Measurements from ENCODE around the gene TRIM63. TPM values are rescaled to one million over a fixed set of nuclear protein-coding genes. Genes with fewer than 3 reads are reported as not detected.

Gene TRIM63
- total and polyA plus RNA-seq, 9 of the 15 experiments (the other 6 are each of a cell fraction or from before 2014, with no cell fraction given), result 0.08 to 0.57 (median 0.36) TPM

DNA sequence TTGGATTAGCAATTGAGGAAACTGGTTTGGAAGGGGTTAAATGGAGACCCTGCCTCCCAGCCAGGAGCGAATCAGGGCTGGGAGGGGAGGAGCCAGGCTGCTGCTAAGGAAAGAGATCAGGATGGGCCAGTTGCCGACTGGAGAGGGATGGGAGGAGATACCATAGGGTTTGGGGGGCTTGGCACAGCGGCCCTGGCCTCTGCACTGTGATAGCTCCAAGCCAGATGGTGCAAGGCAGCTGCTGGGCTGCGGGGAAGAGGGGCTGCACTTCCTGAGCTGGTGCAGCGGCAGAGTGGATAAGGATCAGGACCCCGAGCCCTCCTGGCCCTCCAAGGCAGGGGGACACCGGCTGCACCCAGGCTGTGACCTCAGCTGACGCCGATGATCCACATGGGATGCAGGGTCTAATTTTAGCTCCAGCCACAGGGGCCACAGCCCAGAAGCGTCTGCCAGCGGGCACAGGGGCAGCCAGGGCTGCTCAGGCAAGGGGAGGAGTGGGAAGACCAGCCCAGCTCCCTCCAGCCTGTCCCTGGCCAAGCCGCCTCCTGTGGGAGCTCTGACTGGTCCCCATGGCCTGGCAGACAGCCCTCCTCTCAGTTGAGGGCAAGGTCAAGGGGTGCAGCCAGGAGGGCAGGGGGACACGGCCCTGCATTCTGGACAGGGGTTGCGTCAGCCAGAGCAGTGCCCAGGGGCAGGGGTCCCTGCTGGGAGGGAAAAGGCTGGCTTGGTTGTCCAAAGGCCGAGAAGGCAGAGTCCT is 45.6 kb downstream of the TRIM63 start, which contains the start of gene EXTL1:
Gene EXTL1 (plus strand): TSS at position 129 of the 757 bp plus-strand sequence. CDS start 872 bp downstream, outside the sequence.
- no peaks in the 10 kb centered on the region for H4K20me1 ChIP-seq (replicated peaks; ENCODE audit: control insufficient read depth, insufficient read depth, low read length)
- no peak for TF ChIP-seq POLR2H (tag; IDR thresholded peaks at IDR 0.05; ENCODE audit: low read depth)
- TF ChIP-seq CBFA2T3 (IDR thresholded peaks at IDR 0.05), result 0 out of 2 replicates have a peak, but pooled peaks have one; percentile 1
- no peak for TF ChIP-seq ZNF830 (CRISPR knock-in tag; IDR thresholded peaks at IDR 0.05)
- TF ChIP-seq ZBTB7A (IDR thresholded peaks at IDR 0.05; ENCODE audit: borderline replicate concordance, control insufficient read depth, low read depth, low read length), result 0 out of 2 replicates have a peak, but pooled peaks have one; percentile 31
- TF ChIP-seq FIP1L1 (IDR thresholded peaks at IDR 0.05; ENCODE audit: low read depth, low read length, poor library complexity, severe bottlenecking), result peak; percentile 28
- TF ChIP-seq RBFOX2 (IDR thresholded peaks at IDR 0.05; ENCODE audit: low read depth, low read length), result 0 out of 2 replicates have a peak, but pooled peaks have one; percentile 18
- no peaks in the 10 kb centered on the region for H3K79me2 ChIP-seq (ENCODE audit: control insufficient read depth, insufficient read depth, low read length)
- ChIA-PET CTCF (ENCODE audit: low intra/inter-chr PET ratio) (no interaction called here), POLR2A (interaction anchor here (0.5 to 1.9 kb wide), 10 partner anchors 7 to 1052 kb away, joined by 3 to 9 read pairs (median 4); no protein-coding TSS in a partner anchor)
- intact Hi-C loops (cut with micrococcal nuclease) (no loop called here), in situ Hi-C loops (cut with MboI) (no loop called here)
- FAIRE-seq (peak; percentile 85), DNase-seq (ENCODE audit: extremely low read depth in 1 of 4, low spot score in 3 of 4) (no peak), ATAC-seq (peak; percentile 65)
- H3K36me3 ChIP-seq (ENCODE audit: control insufficient read depth, insufficient read depth, low read length), result no peaks in the 10 kb centered on the region
- H3K4me1 ChIP-seq (replicated peaks in 1 of 2; ENCODE audit: control insufficient read depth in 2 of 2, insufficient read depth in 2 of 2, low read length in 2 of 2), result peaks cover 6 to 27% of the 10 kb centered on the region in 2 experiments
- BruUV-seq (replicated peaks), result no TSS peak
- no peaks in the 10 kb centered on the region for H3K9me1 ChIP-seq (ENCODE audit: control insufficient read depth, insufficient read depth, low read length)
- H3K9me3 ChIP-seq (replicated peaks; ENCODE audit: control insufficient read depth, insufficient read depth, low read depth, low read length), result no peaks in the 10 kb centered on the region
- no peak within 1 kb of the TSS for H2AFZ ChIP-seq (ENCODE audit: low read depth, low read length)
- H3K27ac ChIP-seq (ENCODE audit: extremely low read depth, low read depth, low read length), result no peak within 1 kb of the TSS
- H3K4me2 ChIP-seq (ENCODE audit: insufficient read depth, low read length), result no peak within 1 kb of the TSS
- no peaks in the 10 kb centered on the region for H3K27me3 ChIP-seq (ENCODE audit: control insufficient read depth in 2 of 2, insufficient read depth in 2 of 2, low read length in 2 of 2)
- peak within 1 kb of the TSS in 1 of 2 experiments; percentile 57; a peak in 2 of 4 replicates for H3K9ac ChIP-seq (ENCODE audit: insufficient read depth in 1 of 2, low read depth in 2 of 2, low read length in 2 of 2)
- H3K4me3 ChIP-seq, result no peak within 1 kb of the TSS
- 35% methylated on average over 15 of the region's 15 CpGs for WGBS (ENCODE audit: insufficient coverage, low coverage, missing lambda C conversion rate)
